Measurements from ENCODE around the gene ERC1. TPM values are rescaled to one million over a fixed set of nuclear protein-coding genes. Genes with fewer than 3 reads are reported as not detected.

The ERC1 gene
- total RNA-seq, 4 donors from 2014 or later: 50.0 to 88.1 (median 59.7) TPM

GRCh38 chr12:1528791-1529190, 537.8 kb downstream of the ERC1 start:
- H3K27me3 ChIP-seq: peaks cover 0 to 38% (median 7%) of the 10 kb centered on the region in 4 donors
- no peaks in the 10 kb centered on the region for H3K36me3 ChIP-seq
- H3K27ac ChIP-seq (replicated peaks in 1 of 4): no peak overlapping the region
- H3K9me3 ChIP-seq: no peaks in the 10 kb centered on the region
- H3K4me3 ChIP-seq: no peak overlapping the region
- DNase-seq (ENCODE audit: extremely low spot score): no peak
- intact Hi-C loops (cut with DNase I): no loop called here
- H3K4me1 ChIP-seq: peaks cover 0 to 39% (median 28%) of the 10 kb centered on the region in 4 donors
- 96% methylated on average over 3 of the region's 3 CpGs for WGBS
- TF ChIP-seq POLR2A (IDR thresholded peaks at IDR 0.05; ENCODE audit: low read depth) (no peak), POLR2AphosphoS5 (IDR thresholded peaks at IDR 0.05) (no peak), EP300 (IDR thresholded peaks at IDR 0.05) (no peak), CTCF (IDR thresholded peaks at IDR 0.05) (no peak)

- Histone ChIP-seq H3K4me3 (peak overlapping the region; percentile 67 to 75 (median 70)), H3K36me3 (no peaks in the 10 kb centered on the region), H3K27me3 (peaks cover 0 to 38% (median 7%) of the 10 kb centered on the region in 4 donors), H3K27ac (replicated peaks in 1 of 4) (peak overlapping the region in 2 of 4 donors; percentile 51 to 69), H3K4me1 (peaks cover 0 to 41% (median 28%) of the 10 kb centered on the region in 4 donors), H3K9me3 (no peaks in the 10 kb centered on the region)
- intact Hi-C loops (cut with DNase I): no loop called here
- no peak for DNase-seq (ENCODE audit: extremely low spot score)
- WGBS: 49% methylated on average over 11 of the region's 11 CpGs
- no peak for TF ChIP-seq POLR2AphosphoS5 (IDR thresholded peaks at IDR 0.05)
- no peak for TF ChIP-seq POLR2A (IDR thresholded peaks at IDR 0.05; ENCODE audit: low read depth)
- TF ChIP-seq EP300 (IDR thresholded peaks at IDR 0.05): no peak
- TF ChIP-seq CTCF (IDR thresholded peaks at IDR 0.05): no peak
Measured at GRCh38 chr12:1529228-1529861, 538.3 kb downstream of the ERC1 start.

- Histone ChIP-seq H3K9me3 (no peaks in the 10 kb centered on the region), H3K27me3 (peaks cover 0 to 38% (median 7%) of the 10 kb centered on the region in 4 donors), H3K27ac (replicated peaks in 1 of 4) (peak overlapping the region in 3 of 4 donors; percentile 2 to 69 (median 51))
Measured at GRCh38 chr12:1529862-1530591, 539.0 kb downstream of the ERC1 start.

GRCh38 chr12:1530592-1531152, 539.6 kb downstream of the ERC1 start:
- peaks cover 0 to 35% (median 7%) of the 10 kb centered on the region in 4 donors for H3K27me3 ChIP-seq
- peak overlapping the region; percentile 67 to 75 (median 70) for H3K4me3 ChIP-seq
- WGBS: 0% methylated on average over 11 of the region's 99 CpGs
- TF ChIP-seq POLR2AphosphoS5 (IDR thresholded peaks at IDR 0.05) (no peak), POLR2A (IDR thresholded peaks at IDR 0.05; ENCODE audit: low read depth) (no peak), CTCF (IDR thresholded peaks at IDR 0.05) (no peak), EP300 (IDR thresholded peaks at IDR 0.05) (no peak)
- intact Hi-C loops (cut with DNase I): no loop called here
- H3K36me3 ChIP-seq: no peaks in the 10 kb centered on the region
- H3K9me3 ChIP-seq: no peaks in the 10 kb centered on the region
- H3K27ac ChIP-seq (replicated peaks in 1 of 4): peak overlapping the region in 3 of 4 donors; percentile 2 to 69 (median 51)
- no peak for DNase-seq (ENCODE audit: extremely low spot score)
- peaks cover 0 to 41% (median 28%) of the 10 kb centered on the region in 4 donors for H3K4me1 ChIP-seq

More at GRCh38 chr12:1529862-1530591, 539.0 kb downstream of the ERC1 start:
- no peaks in the 10 kb centered on the region for H3K36me3 ChIP-seq
- TF ChIP-seq POLR2A (IDR thresholded peaks at IDR 0.05; ENCODE audit: low read depth): no peak
- TF ChIP-seq EP300 (IDR thresholded peaks at IDR 0.05): no peak
- TF ChIP-seq CTCF (IDR thresholded peaks at IDR 0.05): no peak
- TF ChIP-seq POLR2AphosphoS5 (IDR thresholded peaks at IDR 0.05): no peak
- intact Hi-C loops (cut with DNase I): no loop called here
- no CpG with 5 or more reads among the region's 101 CpGs for WGBS
- DNase-seq (ENCODE audit: extremely low spot score): no peak
- H3K4me1 ChIP-seq: peaks cover 0 to 41% (median 28%) of the 10 kb centered on the region in 4 donors
- peak overlapping the region; percentile 67 to 75 (median 70) for H3K4me3 ChIP-seq

Measured in esophagus muscularis mucosa (tissue), 4 donors.